ENCODE measurements around the gene RFX8.
"Not testable (repeated sequence)": the region's sequence is repeated elsewhere in the genome, so short reads cannot be mapped to it uniquely, and the experiment has no call there.

RFX8 gene

GRCh38 chr2:101485856-101486255 is 10.9 kb upstream of the RFX8 start:
- DNase-seq, result no peak

- no peak for DNase-seq
These were observed 5.9 kb upstream of the RFX8 start for GRCh38 chr2:101480764-101481163.

- no peak for DNase-seq
These were observed 4.9 kb upstream of the RFX8 start for GRCh38 chr2:101479810-101480209.

DNA sequence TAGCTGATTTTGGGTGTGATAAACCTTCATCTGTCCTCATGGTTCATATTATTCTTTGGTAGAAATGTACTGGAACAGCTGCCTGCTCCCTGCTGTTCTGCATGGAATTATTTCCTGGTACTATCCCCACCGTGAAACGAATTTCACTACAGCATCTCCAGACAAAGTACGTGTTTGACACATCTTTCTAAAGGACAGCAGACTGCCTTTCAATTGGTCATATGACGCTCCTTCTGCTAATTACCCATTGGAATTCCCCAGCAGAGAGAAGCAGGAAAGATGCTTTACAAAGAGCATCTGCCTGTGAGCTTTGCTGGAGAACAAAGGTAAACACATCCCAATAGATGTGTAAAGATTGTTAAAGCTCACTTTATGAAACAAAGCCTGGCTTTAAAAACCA is 4.4 kb upstream of the RFX8 start:
- DNase-seq, result no peak

DNA sequence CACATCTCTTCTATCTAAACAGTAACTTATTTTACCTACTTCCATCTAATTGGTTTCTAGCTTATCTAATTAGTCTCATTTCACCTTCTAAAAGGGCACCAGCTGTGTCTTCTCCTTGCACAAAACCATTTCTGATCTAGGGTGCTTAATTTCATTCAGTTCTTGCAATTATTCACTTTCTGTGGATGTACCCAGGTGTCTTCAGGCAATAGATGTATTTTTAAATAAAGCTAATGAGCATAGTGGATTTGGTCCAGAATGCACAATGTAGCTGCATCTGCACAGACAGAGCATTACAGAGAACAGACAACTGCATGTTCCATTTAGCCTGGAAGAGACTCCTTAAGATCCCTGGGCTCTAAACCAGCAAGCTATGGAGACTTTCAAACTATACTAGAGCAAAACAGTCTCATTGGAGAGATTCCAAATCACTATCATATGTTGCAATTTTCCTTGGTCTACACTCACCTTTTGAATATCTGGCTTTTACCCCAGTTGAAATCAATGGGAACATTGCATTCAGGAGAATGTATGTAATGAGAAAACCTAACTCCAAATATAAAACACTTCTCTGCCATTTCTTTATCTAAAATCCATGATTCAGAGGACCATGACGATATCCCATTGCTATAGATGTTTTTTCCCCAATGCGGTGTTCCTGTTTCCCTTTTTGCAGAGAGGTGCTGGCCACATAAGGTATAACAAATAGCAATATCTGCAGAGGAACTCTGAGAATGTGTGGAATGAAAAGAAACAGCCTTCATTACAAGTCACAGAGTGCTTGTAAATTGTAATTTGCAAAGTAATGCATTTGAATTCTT is 3.5 kb upstream of the RFX8 start:
- no peak for DNase-seq

DNA sequence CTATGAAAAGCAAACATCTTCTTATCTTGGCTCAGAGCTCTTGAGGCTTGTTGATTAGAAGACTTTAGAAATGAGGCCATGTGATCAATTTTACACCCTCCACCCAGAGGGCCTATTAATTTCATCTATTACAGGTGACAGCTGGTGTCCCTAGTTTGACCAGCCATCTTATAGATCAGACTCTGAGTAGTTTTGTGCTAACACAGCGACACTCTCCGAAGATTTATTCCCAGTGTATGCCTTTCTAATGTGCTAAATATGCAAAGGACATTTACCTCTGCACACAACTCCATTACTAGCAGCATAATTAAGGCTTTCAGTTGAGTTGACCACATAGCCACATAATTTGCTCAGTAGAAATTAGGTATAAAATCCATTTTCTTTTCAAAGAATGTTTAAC is 2.6 kb upstream of the RFX8 start:
- DNase-seq, result no peak

GRCh38 chr2:101476605-101477208 is 1.8 kb upstream of the RFX8 start:
- DNase-seq, result no peak

DNA sequence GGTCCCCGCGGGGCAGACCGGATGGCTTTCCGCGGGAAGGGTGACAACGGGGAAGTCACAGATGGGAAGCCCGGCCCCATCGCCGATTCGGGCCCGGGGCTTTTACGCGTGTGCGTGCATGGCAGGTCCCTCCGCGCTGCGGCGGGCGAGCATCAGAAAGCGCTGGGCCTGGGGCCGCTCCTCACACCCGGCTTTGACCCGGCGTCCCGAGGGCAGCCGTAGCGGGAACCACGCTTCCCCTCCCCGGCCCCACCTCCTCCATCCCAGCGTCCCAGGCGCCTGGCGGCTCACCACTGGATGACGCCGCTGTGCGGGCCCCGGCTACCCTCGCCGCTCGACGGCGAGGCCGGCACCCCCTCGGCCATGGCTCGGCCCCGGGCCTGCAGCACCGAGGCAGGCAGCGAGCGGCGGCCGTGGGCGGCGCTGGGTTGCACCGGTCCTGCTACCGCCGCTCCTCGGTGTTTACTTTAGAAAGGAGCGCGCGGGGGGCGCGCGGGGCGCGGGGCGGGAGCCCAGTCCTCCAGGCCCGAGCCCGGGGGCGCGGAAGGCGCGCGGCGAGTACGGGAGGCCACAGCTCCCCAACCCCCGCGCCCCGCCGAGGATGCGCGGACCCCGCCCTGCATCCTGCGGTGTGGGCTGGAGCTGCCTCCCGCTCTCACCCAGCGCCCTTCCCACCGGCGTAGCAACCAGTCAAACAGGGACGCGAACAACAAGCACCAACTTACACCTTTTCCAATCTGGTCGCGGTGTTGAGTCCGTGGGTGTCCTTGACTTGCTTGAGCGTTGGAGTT is 806 bp downstream of the RFX8 start:
- DNase-seq, result no peak

DNA sequence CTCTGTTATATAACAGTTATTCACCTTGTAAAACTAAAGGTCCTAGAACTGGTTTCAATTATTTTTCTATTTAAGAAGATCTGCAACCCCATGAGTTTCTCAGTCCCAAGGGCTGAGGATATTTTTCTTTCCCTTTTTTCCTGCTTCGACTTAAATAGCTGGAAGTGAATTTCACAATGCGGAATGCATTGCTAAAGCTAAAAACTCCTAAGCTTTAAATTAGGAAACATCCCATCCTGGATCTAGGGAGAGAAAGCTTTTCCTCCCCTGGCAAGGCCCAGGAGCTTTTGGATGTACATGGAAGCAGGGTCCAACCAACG is 1.4 kb downstream of the RFX8 start:
- DNase-seq, result no peak

- no peak for DNase-seq
These were observed 5.0 kb downstream of the RFX8 start for GRCh38 chr2:101469863-101470262.

DNA sequence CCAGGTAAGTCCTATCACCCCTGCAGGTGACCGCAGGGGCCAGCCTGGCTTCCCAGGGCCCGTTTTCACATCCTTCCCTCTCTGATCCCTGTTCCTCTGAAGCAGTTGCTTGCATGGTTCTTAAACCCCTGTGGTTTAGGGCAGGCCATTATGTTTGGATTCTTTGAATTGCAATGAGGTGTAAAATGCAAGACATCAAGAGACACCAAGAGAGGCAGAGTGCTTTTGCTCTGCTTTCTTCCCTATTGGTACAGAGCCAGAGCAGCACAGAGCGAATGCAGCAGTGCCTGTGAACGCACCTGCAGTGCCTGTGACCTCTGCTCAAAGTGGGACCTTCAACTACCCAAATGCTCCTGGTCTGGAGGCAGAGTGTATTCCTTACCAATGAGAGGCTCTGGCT is 7.6 kb downstream of the RFX8 start:
- DNase-seq, result no peak

GRCh38 chr2:101466426-101466825 is 8.5 kb downstream of the RFX8 start:
- no peak for DNase-seq

DNA sequence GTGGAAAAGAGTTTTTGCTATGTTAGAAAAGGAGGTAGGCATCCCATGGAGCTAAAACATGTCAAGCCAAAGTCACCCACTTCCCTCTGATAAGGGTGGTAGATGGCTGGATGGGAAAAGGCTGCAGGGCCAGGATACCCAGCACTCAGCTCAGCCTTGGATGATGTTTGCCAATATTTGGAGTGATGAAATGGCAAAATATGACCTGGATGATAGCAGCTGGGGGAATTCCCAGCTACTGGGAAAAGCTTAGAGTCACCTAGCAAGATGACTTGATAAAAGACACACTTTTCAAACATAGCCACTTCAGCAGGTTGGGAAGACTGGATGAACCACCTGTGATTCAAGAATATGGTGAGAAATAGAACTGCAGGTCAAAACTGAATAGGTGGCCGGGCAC is 10.1 kb downstream of the RFX8 start:
- no peak for DNase-seq

GRCh38 chr2:101463911-101464641 is 10.8 kb downstream of the RFX8 start:
- DNase-seq, result no peak

DNA sequence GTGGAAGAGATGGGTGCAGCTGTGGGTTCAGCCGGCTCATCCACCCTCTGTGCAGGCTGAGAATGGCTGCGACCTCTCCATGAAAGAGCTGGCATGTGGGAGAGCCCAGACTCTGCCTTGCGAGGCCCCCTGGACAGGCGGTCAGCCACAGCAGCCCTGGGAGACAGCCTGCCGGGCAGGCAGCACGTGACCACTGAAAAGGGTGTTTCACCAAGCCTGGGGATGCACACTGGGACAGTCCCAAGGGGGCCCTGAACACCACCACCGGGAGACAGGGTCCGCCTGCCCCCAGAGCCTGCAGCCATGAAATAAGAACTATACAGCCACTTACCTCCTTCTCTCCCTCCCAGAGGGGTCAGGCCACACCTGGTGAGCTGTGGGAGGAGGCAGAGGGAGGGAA is 11.5 kb downstream of the RFX8 start:
- DNase-seq, result no peak

DNA sequence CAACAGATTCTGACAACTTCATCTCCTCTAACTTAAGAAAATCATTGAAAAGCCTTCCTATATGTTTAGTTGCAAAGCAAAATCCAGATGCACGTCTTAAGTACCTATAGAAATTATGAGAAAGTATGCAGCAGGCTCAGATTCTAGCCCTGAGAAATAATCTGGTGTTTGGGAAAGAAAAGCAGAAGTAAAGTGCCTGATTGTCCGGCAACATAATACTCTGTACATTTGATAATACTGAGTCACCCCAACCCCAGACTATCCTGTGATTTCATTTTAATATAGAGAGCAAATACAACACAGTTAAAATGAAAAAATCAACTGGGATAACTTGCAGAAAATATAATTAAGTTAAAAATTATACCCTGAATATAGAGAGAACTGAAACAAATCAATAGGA is 13.5 kb downstream of the RFX8 start:
- DNase-seq, result no peak

DNA sequence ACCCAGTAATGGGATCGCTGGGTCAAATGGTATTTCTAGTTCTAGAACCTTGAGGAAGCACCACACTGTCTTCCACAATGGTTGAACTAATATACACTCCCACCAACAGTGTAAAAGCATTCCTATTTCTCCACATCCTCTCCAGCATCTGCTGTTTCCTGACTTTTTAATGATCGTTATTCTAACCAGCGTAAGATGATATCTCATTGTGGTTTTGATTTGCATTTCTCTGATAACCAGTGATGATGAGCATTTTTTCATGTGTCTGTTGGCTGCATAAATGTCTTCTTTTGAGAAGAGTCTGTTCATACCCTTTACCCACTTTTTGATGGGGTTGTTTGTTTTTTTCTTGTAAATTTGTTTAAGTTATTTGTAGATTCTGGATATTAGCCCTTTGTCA is 20.5 kb downstream of the RFX8 start:
- not testable (repeated sequence) for DNase-seq

DNA sequence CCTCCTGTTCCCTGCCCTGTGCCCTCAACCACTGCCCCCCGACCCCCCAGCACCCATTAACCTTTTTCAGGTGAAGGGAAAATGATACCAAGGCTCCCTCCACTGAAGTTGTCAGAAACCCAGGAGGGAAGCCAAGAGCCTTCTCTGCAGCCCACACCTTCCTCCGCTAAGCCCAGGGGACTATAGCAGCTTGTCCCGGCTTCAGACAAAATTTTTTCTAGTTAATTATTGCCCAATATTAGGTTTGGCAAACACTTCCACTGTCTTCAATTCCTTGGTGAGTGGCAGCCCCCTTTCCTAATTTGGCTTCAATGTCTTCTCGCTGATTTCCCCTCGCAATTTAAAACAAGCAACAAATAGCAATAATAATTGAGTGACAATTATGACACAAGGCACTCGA is 23.9 kb downstream of the RFX8 start:
- no peak for DNase-seq

DNA sequence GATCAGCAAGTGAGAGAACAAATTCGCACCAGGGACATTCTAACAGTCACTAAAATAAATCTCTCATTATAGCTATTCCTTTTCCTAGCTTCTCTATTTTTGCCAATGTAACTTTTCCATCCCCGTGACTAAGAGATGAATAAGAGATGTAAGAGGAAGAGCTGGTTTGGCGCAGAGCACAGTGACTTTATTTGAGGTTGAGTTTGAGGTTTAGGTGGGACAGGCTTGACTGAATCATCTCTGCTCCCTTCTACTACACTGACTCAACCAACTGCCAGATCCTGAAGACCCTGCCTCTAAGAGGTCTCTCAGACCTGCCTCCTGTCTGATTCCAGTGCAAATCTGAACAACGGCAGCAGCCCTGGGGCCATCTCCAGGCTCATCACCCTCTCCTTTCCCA is 28.0 kb downstream of the RFX8 start:
- DNase-seq, result no peak

DNA sequence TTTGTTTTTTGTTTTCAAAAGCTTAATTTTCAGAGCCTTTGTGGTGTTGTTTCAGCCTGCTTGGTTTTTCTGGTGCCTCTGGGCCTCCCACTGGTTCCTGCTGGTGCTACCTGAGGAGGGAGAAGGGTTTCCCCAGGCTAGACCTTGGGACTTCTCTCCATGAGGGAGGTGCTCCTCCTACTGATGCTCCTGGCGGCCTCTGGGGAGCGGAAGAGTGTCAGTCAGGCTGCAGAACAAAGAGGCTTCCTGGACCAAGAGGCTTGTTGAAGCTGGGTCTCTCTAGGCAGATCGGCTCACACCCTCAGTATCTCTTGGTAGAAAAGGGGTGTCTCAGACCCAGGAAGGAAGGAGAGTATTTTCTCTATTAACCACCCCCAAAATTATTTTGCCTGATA is 32.2 kb downstream of the RFX8 start:
- DNase-seq, result no peak

DNA sequence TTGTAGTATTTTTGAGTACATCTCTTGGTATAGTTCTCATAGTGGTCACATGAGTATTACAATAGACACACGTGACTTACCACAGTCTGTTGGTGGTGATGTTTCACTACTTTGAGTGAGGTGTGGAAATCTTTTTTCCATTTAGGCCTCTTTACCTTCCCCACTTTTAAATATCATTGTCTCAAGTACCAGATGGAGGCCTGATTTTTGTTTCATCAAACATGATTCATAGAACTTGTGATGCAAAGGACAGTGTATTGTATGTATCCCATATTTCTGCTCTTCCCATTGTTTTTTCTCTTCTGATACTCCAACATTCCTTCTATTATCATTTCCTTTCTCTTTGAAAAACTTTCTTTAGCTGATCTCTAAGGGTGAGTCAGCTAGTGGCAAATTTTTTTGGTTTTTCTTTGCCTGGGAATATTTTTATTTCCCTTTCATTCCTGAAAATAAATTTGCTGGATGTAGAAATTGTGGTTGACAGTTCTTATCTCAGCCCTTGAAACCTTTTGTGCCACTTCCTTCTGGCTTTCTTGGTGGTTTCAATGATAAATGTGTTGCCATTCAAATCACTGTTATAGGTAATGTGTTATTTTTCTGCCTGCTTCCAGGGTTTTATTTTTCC is 32.8 kb downstream of the RFX8 start:
- no peak for DNase-seq

GRCh38 chr2:101440127-101440738 is 34.7 kb downstream of the RFX8 start:
- DNase-seq, result no peak

GRCh38 chr2:101439716-101440115 is 35.2 kb downstream of the RFX8 start:
- DNase-seq, result no peak

All from cerebellar nuclear complex (tissue), 1 donor.